Epithelial cell of proximal tubule (primary cell): ENCODE results near the gene E2F2. TPM values are rescaled to one million over a fixed set of nuclear protein-coding genes. Genes with fewer than 3 reads are reported as not detected.

Experiments used
- DNase-seq: peaks from one replicate; pipeline ENCODE4 v3.0.0-alpha.2; 2011; ENCODE audit warnings: low read depth
- H3K4me3 ChIP-seq: 2 replicates; pipeline ENCODE4 v1.5.1; 2011; ENCODE audit warnings: low read depth, mild to moderate bottlenecking, low read length
- total RNA-seq: library from RNA; depleted of rRNA; stranded (reverse); fragments of >200 nt; gene quantifications from 2 replicates; pipeline ENCODE4 v1.2.3, GENCODE V29; 2015
- TF ChIP-seq, protein P1 (sequence below): conservative IDR thresholded peaks from 2 replicates; pipeline ENCODE4 v1.5.1; 2012; ENCODE audit warnings: low read depth, mild to moderate bottlenecking, low read length

E2F2 gene
- total RNA-seq, 1 donor from 2014 or later: 4.0 TPM

DNA sequence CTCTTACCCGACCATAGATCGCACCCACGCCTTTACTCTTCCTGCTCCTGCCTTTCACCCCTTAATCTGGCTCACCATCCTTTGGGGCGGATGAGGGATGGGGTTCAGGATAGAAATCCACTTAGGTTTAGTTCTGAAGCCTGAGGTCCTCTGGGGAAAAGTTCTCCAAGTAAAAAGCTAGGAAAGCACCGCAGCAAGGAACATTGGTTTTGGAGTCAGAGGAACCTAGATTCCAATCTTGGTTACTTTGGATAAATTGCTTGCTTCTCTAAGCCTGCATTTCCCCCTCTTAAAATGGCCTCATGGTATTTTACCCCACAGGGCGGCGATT, 46.1 kb downstream of the E2F2 start:
- DNase-seq: no peak
- H3K4me3 ChIP-seq: no peak overlapping the region
- TF ChIP-seq, protein P1, sequence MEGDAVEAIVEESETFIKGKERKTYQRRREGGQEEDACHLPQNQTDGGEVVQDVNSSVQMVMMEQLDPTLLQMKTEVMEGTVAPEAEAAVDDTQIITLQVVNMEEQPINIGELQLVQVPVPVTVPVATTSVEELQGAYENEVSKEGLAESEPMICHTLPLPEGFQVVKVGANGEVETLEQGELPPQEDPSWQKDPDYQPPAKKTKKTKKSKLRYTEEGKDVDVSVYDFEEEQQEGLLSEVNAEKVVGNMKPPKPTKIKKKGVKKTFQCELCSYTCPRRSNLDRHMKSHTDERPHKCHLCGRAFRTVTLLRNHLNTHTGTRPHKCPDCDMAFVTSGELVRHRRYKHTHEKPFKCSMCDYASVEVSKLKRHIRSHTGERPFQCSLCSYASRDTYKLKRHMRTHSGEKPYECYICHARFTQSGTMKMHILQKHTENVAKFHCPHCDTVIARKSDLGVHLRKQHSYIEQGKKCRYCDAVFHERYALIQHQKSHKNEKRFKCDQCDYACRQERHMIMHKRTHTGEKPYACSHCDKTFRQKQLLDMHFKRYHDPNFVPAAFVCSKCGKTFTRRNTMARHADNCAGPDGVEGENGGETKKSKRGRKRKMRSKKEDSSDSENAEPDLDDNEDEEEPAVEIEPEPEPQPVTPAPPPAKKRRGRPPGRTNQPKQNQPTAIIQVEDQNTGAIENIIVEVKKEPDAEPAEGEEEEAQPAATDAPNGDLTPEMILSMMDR: no peak

DNA sequence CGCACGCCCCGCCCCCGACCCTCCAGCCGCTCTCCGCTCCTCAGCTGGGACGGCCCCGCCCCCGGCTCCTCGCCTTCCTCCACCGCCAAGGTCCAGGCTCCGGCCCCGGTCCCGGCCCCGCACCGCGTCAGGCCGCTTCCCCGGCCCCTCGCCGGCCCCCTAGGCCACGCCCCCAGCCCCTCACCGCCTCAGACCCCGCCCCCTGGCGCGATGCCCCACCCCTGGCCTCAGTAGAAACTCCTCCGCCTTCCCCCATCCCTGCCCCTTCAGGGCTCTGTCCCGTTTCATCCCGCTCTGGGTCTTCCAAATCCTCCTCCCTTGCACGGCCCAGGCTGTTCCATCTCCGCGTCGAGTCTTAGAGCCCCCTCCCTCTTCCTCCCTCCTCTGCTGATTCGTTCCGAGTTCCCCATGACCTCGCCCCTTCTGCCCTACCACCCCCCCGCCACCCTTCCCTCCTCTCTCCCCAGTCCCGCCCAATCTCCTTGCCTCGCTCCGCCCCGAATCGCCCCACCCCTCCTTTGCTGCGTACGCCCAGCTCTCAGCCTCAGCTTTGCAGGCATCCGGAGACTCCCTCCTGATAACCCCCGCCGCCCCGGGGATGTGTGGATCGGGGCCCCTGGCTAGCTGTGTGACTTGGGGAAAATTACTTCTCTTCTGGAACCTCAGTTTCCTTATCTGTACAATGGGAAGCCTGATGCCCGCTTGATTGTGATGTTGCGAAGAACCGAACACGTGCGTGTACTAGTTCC, 46.6 kb downstream of the E2F2 start:
- TF ChIP-seq, protein P1: no peak
- DNase-seq: no peak
- peak overlapping the region; percentile 66 for H3K4me3 ChIP-seq

DNA sequence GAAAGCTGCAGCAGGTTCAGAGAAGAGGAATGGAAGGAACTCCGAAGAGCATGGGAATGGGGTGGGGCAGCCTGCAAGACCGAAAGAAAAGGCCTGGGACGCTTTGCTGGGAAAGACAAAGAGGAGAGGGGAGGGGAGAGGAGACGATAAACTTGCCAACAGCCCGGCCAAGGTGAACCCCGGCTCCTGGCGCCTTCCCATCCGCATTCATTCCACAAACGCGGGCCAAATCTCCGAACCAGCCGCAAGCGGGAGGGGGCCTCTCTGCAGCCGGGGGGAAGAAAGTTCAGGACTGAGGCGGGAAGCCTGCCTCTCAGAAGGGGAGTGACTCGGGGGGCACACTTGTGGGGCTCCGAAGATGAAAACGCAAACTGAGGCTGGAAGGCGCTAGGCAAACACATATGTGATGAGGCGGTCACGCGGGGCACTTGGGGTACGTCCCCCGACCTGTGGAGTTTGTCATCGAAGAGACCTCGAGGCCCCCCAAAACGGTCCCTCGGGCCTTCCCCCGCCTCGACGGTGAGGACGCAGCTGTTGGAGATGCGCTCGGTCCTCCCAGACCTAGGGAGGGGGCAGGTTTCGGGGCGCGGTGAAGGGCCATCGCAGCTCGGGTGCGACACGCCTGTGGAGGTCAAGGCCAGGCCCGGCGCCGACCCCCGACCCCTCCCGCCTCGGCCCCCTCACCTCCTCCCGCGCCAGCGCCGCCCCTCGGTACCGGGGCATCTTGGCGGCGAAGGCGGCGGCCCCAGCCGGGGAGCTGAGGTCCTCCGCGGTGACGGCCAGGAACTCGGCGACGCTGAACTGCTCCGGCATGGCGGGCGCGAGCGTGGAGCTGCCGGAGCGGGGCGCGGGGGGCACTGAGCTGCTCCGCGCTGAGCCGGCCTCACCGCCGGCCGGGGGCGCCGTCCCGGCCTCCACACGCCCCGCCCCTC, 47.4 kb downstream of the E2F2 start, which contains the start of gene ASAP3:
TSS of gene ASAP3 (minus strand) at position 859 of the 932 bp plus-strand sequence. CDS start at position 813, 46 bp downstream.
- DNase-seq: no peak
- TF ChIP-seq, protein P1: peak; percentile 27
- H3K4me3 ChIP-seq: peak within 1 kb of the TSS; percentile 66

DNA sequence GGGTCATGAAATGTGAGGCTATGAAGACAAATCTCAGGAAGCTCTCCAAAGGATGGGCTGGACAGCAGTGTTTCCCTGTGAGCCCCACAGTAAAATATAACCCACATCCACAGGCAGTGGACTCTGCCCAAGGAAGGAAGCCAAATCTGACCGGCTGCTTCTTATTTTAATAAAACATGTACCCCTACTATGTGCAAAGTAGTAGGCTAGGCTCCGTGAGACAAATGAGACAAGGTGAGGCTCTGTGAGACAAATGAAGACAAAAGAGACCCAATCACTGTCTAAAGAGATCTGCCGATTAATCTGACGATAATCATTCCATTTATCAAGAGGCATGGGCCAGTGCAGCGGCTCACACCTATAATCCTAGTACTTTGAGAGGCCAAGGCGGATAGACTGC, 49.1 kb downstream of the E2F2 start:
- TF ChIP-seq, protein P1: no peak
- DNase-seq: no peak
- H3K4me3 ChIP-seq: no peak overlapping the region

GRCh38 chr1:23481026-23481597, 49.9 kb downstream of the E2F2 start:
- H3K4me3 ChIP-seq: no peak overlapping the region
- TF ChIP-seq, protein P1: no peak
- no peak for DNase-seq

DNA sequence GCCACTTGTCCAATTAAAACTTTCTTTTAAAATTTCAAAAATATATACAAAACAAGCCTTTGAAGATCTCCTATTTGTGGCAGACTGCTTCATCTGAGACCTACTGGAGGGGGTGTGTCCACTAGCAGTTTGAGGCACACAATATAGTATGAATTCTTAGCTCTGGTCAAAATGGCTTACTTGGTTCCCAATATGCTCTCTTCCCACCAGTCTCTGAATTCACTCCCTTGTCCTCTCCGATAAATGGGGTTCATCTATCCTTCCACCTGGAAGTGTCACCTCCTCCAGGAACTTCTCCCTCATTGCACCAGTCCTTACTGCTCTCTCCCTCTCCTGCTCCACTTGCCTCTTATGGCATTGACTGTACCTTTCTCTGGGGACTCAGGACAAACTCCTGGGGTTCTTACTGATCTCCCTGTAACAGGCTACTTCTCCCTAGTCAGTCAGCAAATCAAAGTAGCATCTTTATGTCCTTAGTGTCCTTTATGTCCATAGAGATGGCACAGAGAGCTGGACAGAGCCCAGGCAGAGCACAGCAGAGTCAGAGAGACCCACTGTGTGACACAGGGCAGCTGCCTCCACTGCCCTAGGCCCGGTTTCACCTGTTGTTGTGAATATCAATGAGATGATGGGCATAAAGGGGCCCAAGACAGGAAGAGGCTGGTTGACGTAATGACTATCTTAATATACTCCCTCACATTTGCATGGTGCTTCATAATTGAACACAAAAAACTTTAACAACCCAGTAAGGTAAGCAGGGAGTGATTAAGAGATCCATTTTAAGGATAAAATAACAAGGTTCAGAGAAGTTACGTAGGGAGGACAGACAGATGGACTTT, 50.6 kb downstream of the E2F2 start:
- TF ChIP-seq, protein P1: no peak
- no peak overlapping the region for H3K4me3 ChIP-seq
- DNase-seq: no peak
